Dendritic cell treated with granulocyte-macrophage colony-stimulating factor and Interleukin-4, amounts not matched to agents 40 ng/mL and 50 ng/mL, for 4 days (primary cell): ENCODE results near the gene EGLN3.

Experiments used
- H3K27ac Mint-ChIP-seq: one replicate; pipeline ENCODE4 v1.8.0; 2022; ENCODE audit warnings: mild to moderate bottlenecking, mixed read lengths
- H3K27me3 Mint-ChIP-seq: one replicate; pipeline ENCODE4 v1.8.0; 2022; ENCODE audit warnings: mild to moderate bottlenecking, mixed read lengths
- H3K36me3 Mint-ChIP-seq: one replicate; pipeline ENCODE4 v1.8.0; 2022; ENCODE audit warnings: low read depth, mixed read lengths
- H3K4me1 Mint-ChIP-seq: one replicate; pipeline ENCODE4 v1.8.0; 2022; ENCODE audit warnings: low read depth, mixed read lengths
- H3K4me3 Mint-ChIP-seq: one replicate; pipeline ENCODE4 v1.8.0; 2022; ENCODE audit warnings: mild to moderate bottlenecking, moderate library complexity, mixed read lengths
- H3K9me3 Mint-ChIP-seq: one replicate; pipeline ENCODE4 v1.8.0; 2022; ENCODE audit warnings: mixed read lengths
- intact Hi-C: fragments of 100-400 bp; cut with micrococcal nuclease; formaldehyde crosslinking; loops from one replicate; pipeline ENCODE4 v1.15.0; 2022

The EGLN3 gene

GRCh38 chr14:33906968-33907367 is 43.9 kb downstream of the EGLN3 start:
- H3K4me3 Mint-ChIP-seq: no peak overlapping the region
- no peak overlapping the region for H3K27ac Mint-ChIP-seq
- intact Hi-C loops: no loop called here
- no peaks in the 10 kb centered on the region for H3K9me3 Mint-ChIP-seq
- no peaks in the 10 kb centered on the region for H3K4me1 Mint-ChIP-seq
- no peaks in the 10 kb centered on the region for H3K36me3 Mint-ChIP-seq
- H3K27me3 Mint-ChIP-seq: peaks cover 1% of the 10 kb centered on the region

GRCh38 chr14:33904609-33905008 is 46.3 kb downstream of the EGLN3 start:
- no peaks in the 10 kb centered on the region for H3K4me1 Mint-ChIP-seq
- H3K9me3 Mint-ChIP-seq: no peaks in the 10 kb centered on the region
- no peaks in the 10 kb centered on the region for H3K36me3 Mint-ChIP-seq
- intact Hi-C loops: no loop called here
- H3K27ac Mint-ChIP-seq: no peak overlapping the region
- H3K27me3 Mint-ChIP-seq: peaks cover 1% of the 10 kb centered on the region
- H3K4me3 Mint-ChIP-seq: no peak overlapping the region

GRCh38 chr14:33903369-33903768 is 47.5 kb downstream of the EGLN3 start:
- intact Hi-C loops: no loop called here
- no peaks in the 10 kb centered on the region for H3K4me1 Mint-ChIP-seq
- no peaks in the 10 kb centered on the region for H3K27me3 Mint-ChIP-seq
- no peak overlapping the region for H3K27ac Mint-ChIP-seq
- no peaks in the 10 kb centered on the region for H3K9me3 Mint-ChIP-seq
- H3K4me3 Mint-ChIP-seq: no peak overlapping the region
- no peaks in the 10 kb centered on the region for H3K36me3 Mint-ChIP-seq

GRCh38 chr14:33902363-33902762 is 48.5 kb downstream of the EGLN3 start:
- H3K9me3 Mint-ChIP-seq: no peaks in the 10 kb centered on the region
- no peaks in the 10 kb centered on the region for H3K4me1 Mint-ChIP-seq
- intact Hi-C loops: no loop called here
- H3K36me3 Mint-ChIP-seq: no peaks in the 10 kb centered on the region
- no peak overlapping the region for H3K27ac Mint-ChIP-seq
- no peaks in the 10 kb centered on the region for H3K27me3 Mint-ChIP-seq
- no peak overlapping the region for H3K4me3 Mint-ChIP-seq

- intact Hi-C loops: no loop called here
- Mint-ChIP-seq H3K27me3 (no peaks in the 10 kb centered on the region), H3K4me1 (no peaks in the 10 kb centered on the region), H3K36me3 (no peaks in the 10 kb centered on the region), H3K27ac (no peak overlapping the region), H3K9me3 (no peaks in the 10 kb centered on the region), H3K4me3 (no peak overlapping the region)
These were observed 49.3 kb downstream of the EGLN3 start for GRCh38 chr14:33901426-33902155.

GRCh38 chr14:33900706-33901105 is 50.2 kb downstream of the EGLN3 start:
- Mint-ChIP-seq H3K27me3 (no peaks in the 10 kb centered on the region), H3K36me3 (no peaks in the 10 kb centered on the region), H3K4me3 (no peak overlapping the region), H3K4me1 (no peaks in the 10 kb centered on the region), H3K27ac (no peak overlapping the region), H3K9me3 (no peaks in the 10 kb centered on the region)
- intact Hi-C loops: no loop called here

- Mint-ChIP-seq H3K4me3 (no peak overlapping the region), H3K4me1 (no peaks in the 10 kb centered on the region), H3K36me3 (no peaks in the 10 kb centered on the region), H3K9me3 (peaks cover under 1% of the 10 kb centered on the region), H3K27ac (no peak overlapping the region), H3K27me3 (no peaks in the 10 kb centered on the region)
- intact Hi-C loops: no loop called here
These were observed 51.0 kb downstream of the EGLN3 start for GRCh38 chr14:33899723-33900341.

- H3K27ac Mint-ChIP-seq: no peak overlapping the region
- no peaks in the 10 kb centered on the region for H3K27me3 Mint-ChIP-seq
- H3K9me3 Mint-ChIP-seq: peaks cover 11% of the 10 kb centered on the region
- H3K4me3 Mint-ChIP-seq: no peak overlapping the region
- H3K36me3 Mint-ChIP-seq: no peaks in the 10 kb centered on the region
- H3K4me1 Mint-ChIP-seq: no peaks in the 10 kb centered on the region
- intact Hi-C loops: no loop called here
These were observed 52.9 kb downstream of the EGLN3 start for GRCh38 chr14:33897878-33898535.

- no peak overlapping the region for H3K4me3 Mint-ChIP-seq
- H3K27me3 Mint-ChIP-seq: no peaks in the 10 kb centered on the region
- no peaks in the 10 kb centered on the region for H3K4me1 Mint-ChIP-seq
- no peaks in the 10 kb centered on the region for H3K36me3 Mint-ChIP-seq
- intact Hi-C loops: no loop called here
- H3K27ac Mint-ChIP-seq: no peak overlapping the region
- H3K9me3 Mint-ChIP-seq: peaks cover 11% of the 10 kb centered on the region
These were observed 53.5 kb downstream of the EGLN3 start for GRCh38 chr14:33897382-33897781.

- Mint-ChIP-seq H3K27me3 (no peaks in the 10 kb centered on the region), H3K4me3 (no peak overlapping the region), H3K4me1 (no peaks in the 10 kb centered on the region), H3K27ac (no peak overlapping the region), H3K36me3 (no peaks in the 10 kb centered on the region), H3K9me3 (peaks cover 31% of the 10 kb centered on the region)
- intact Hi-C loops: no loop called here
These were observed 56.5 kb downstream of the EGLN3 start for GRCh38 chr14:33894339-33894738.

GRCh38 chr14:33891700-33892099 is 59.2 kb downstream of the EGLN3 start:
- Mint-ChIP-seq H3K9me3 (peaks cover 58% of the 10 kb centered on the region), H3K4me1 (no peaks in the 10 kb centered on the region), H3K27ac (no peak overlapping the region), H3K36me3 (no peaks in the 10 kb centered on the region), H3K4me3 (no peak overlapping the region), H3K27me3 (no peaks in the 10 kb centered on the region)
- intact Hi-C loops: no loop called here

GRCh38 chr14:33884916-33885315 is 66.0 kb downstream of the EGLN3 start:
- Mint-ChIP-seq H3K27me3 (no peaks in the 10 kb centered on the region), H3K4me1 (no peaks in the 10 kb centered on the region), H3K4me3 (no peak overlapping the region), H3K27ac (no peak overlapping the region), H3K9me3 (peaks cover 52% of the 10 kb centered on the region), H3K36me3 (no peaks in the 10 kb centered on the region)
- intact Hi-C loops: no loop called here

GRCh38 chr14:33880330-33880729 is 70.5 kb downstream of the EGLN3 start:
- intact Hi-C loops: no loop called here
- H3K9me3 Mint-ChIP-seq: peaks cover 55% of the 10 kb centered on the region
- H3K4me1 Mint-ChIP-seq: no peaks in the 10 kb centered on the region
- no peak overlapping the region for H3K4me3 Mint-ChIP-seq
- H3K27ac Mint-ChIP-seq: no peak overlapping the region
- no peaks in the 10 kb centered on the region for H3K36me3 Mint-ChIP-seq
- H3K27me3 Mint-ChIP-seq: no peaks in the 10 kb centered on the region

- intact Hi-C loops: no loop called here
These were observed 71.1 kb downstream of the EGLN3 start for GRCh38 chr14:33879684-33880286.

More at GRCh38 chr14:33879684-33880286, 71.1 kb downstream of the EGLN3 start:
- Mint-ChIP-seq H3K4me3 (no peak overlapping the region), H3K27me3 (no peaks in the 10 kb centered on the region), H3K4me1 (no peaks in the 10 kb centered on the region), H3K27ac (no peak overlapping the region), H3K36me3 (no peaks in the 10 kb centered on the region), H3K9me3 (peaks cover 55% of the 10 kb centered on the region)
